ENCODE results near the gene HGS. TPM values are rescaled to one million over a fixed set of nuclear protein-coding genes. Genes with fewer than 3 reads are reported as not detected.

Gene HGS
- total and polyA plus RNA-seq, 2 of the 13 experiments (the other 11 are each of a cell fraction or from before 2014, with no cell fraction given), result 73.3 to 78.1 TPM

DNA sequence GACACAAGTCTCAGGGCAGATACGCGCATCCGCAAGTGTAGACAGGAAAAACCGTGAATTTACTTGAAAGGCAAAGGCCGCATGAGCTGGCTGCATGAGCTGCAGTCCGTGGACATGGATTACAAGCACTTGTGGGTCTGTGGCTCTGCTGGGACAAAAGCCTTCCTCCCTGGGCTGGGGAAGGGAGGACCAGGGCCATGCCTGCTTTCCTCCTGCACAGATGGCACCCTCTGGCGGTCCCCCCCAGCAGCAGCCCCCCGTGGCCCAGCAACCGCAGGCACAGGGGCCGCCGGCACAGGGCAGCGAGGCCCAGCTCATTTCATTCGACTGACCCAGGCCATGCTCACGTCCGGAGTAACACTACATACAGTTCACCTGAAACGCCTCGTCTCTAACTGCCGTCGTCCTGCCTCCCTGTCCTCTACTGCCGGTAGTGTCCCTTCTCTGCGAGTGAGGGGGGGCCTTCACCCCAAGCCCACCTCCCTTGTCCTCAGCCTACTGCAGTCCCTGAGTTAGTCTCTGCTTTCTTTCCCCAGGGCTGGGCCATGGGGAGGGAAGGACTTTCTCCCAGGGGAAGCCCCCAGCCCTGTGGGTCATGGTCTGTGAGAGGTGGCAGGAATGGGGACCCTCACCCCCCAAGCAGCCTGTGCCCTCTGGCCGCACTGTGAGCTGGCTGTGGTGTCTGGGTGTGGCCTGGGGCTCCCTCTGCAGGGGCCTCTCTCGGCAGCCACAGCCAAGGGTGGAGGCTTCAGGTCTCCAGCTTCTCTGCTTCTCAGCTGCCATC, 17.7 kb downstream of the HGS start:
- Histone ChIP-seq H3K79me2 (ENCODE audit: insufficient read depth, low read length) (peaks cover 58% of the 10 kb centered on the region), H3K27ac (ENCODE audit: extremely low read length, insufficient read depth, low read length) (peak overlapping the region; percentile 93), H4K20me1 (ENCODE audit: insufficient read depth, low read length) (peaks cover 15% of the 10 kb centered on the region), H3K36me3 (replicated peaks in 1 of 2; ENCODE audit: control insufficient read depth in 1 of 2, insufficient read depth in 2 of 2, low read length in 2 of 2) (peaks cover 30 to 50% of the 10 kb centered on the region in 2 experiments), H2AFZ (ENCODE audit: low read length) (no peak overlapping the region), H3K9ac (ENCODE audit: insufficient read depth, low read depth, low read length) (peak overlapping the region; percentile 99), H3K27me3 (ENCODE audit: control insufficient read depth in 1 of 2, insufficient read depth in 2 of 2, low read length in 2 of 2) (no peaks in the 10 kb centered on the region; a peak in 1 of 5 replicates), H3K9me3 (ENCODE audit: low read length) (no peaks in the 10 kb centered on the region), H3K4me3 (replicated peaks in 1 of 3; ENCODE audit: insufficient read depth in 1 of 3, low read depth in 2 of 3, low read length in 3 of 3) (peak overlapping the region; percentile 92 to 93 (median 92)), H3K4me2 (ENCODE audit: low read depth, low read length) (peak overlapping the region; percentile 91), H3K4me1 (ENCODE audit: insufficient read depth, low read length) (peaks cover 33% of the 10 kb centered on the region)
- intact Hi-C loops (cut with micrococcal nuclease; ENCODE audit: unreplicated experiment) (loop anchor here (5.0 kb wide), 1 partner anchor 34 kb away; the partner anchor contains the start of genes CCDC137 and OXLD1), in situ Hi-C loops (cut with HindIII; ENCODE audit: extremely low pct_ligation_motif_present, low pct_unique_long_range_greater_than_20kb) (no loop called here)
- ATAC-seq (peak; percentile 51), DNase-seq (ENCODE audit: low spot score) (no peak), FAIRE-seq (peak; percentile 15)
- WGBS (ENCODE audit: low lambda C conversion rate), result 71% methylated on average over 23 of the region's 23 CpGs
- CTCF ChIA-PET (ENCODE audit: low intra/inter-chr PET ratio, low total read pairs), result no interaction called here
- POLR2A ChIA-PET, result interaction anchor here (0.7 to 4.9 kb wide), 13 partner anchors 12 to 405 kb away, joined by 3 to 143 read pairs (median 13); partner anchors contain the start of genes ARL16, CCDC137, HGS and MCRIP1
- no TSS peak for BruUV-seq (replicated peaks)
- TF ChIP-seq, protein P1, sequence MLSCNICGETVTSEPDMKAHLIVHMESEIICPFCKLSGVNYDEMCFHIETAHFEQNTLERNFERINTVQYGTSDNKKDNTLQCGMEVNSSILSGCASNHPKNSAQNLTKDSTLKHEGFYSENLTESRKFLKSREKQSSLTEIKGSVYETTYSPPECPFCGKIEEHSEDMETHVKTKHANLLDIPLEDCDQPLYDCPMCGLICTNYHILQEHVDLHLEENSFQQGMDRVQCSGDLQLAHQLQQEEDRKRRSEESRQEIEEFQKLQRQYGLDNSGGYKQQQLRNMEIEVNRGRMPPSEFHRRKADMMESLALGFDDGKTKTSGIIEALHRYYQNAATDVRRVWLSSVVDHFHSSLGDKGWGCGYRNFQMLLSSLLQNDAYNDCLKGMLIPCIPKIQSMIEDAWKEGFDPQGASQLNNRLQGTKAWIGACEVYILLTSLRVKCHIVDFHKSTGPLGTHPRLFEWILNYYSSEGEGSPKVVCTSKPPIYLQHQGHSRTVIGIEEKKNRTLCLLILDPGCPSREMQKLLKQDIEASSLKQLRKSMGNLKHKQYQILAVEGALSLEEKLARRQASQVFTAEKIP (CRISPR knock-in tag; IDR thresholded peaks at IDR 0.05; ENCODE audit: borderline replicate concordance), result no peak
- TF ChIP-seq, protein P2, sequence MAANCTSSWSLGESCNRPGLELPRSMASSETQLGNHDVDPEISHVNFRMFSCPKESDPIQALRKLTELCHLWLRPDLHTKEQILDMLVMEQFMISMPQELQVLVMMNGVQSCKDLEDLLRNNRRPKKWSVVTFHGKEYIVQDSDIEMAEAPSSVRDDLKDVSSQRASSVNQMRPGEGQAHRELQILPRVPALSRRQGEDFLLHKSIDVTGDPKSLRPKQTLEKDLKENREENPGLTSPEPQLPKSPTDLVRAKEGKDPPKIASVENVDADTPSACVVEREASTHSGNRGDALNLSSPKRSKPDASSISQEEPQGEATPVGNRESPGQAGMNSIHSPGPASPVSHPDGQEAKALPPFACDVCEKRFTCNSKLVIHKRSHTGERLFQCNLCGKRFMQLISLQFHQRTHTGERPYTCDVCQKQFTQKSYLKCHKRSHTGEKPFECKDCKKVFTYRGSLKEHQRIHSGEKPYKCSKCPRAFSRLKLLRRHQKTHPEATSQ (CRISPR knock-in tag; IDR thresholded peaks at IDR 0.05; ENCODE audit: borderline replicate concordance), result peak; percentile 7; the same call in 1 of the 2 replicates
- TF ChIP-seq ZNF788 (CRISPR knock-in tag; IDR thresholded peaks at IDR 0.05; ENCODE audit: borderline replicate concordance) (0 out of 2 replicates have a peak, but pooled peaks have one; percentile 25), ZNF20 (CRISPR knock-in tag; IDR thresholded peaks at IDR 0.05) (0 out of 2 replicates have a peak, but pooled peaks have one; percentile 59), RAD21 (CRISPR knock-in tag; IDR thresholded peaks at IDR 0.05) (0 out of 2 replicates have a peak, but pooled peaks have one; percentile 10)
- TF ChIP-seq, protein P3, sequence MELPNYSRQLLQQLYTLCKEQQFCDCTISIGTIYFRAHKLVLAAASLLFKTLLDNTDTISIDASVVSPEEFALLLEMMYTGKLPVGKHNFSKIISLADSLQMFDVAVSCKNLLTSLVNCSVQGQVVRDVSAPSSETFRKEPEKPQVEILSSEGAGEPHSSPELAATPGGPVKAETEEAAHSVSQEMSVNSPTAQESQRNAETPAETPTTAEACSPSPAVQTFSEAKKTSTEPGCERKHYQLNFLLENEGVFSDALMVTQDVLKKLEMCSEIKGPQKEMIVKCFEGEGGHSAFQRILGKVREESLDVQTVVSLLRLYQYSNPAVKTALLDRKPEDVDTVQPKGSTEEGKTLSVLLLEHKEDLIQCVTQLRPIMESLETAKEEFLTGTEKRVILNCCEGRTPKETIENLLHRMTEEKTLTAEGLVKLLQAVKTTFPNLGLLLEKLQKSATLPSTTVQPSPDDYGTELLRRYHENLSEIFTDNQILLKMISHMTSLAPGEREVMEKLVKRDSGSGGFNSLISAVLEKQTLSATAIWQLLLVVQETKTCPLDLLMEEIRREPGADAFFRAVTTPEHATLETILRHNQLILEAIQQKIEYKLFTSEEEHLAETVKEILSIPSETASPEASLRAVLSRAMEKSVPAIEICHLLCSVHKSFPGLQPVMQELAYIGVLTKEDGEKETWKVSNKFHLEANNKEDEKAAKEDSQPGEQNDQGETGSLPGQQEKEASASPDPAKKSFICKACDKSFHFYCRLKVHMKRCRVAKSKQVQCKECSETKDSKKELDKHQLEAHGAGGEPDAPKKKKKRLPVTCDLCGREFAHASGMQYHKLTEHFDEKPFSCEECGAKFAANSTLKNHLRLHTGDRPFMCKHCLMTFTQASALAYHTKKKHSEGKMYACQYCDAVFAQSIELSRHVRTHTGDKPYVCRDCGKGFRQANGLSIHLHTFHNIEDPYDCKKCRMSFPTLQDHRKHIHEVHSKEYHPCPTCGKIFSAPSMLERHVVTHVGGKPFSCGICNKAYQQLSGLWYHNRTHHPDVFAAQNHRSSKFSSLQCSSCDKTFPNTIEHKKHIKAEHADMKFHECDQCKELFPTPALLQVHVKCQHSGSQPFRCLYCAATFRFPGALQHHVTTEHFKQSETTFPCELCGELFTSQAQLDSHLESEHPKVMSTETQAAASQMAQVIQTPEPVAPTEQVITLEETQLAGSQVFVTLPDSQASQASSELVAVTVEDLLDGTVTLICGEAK (IDR thresholded peaks at IDR 0.05), result no peak
- TF ChIP-seq, protein P3 (CRISPR knock-in tag; IDR thresholded peaks at IDR 0.05), result 0 out of 2 replicates have a peak, but pooled peaks have one; percentile 17
